Adrenal gland (tissue), 5 donors: ENCODE results near the gene SLC44A2.

Source experiments
- CTCF ChIP-seq, 6 experiments: fragments of 450-650 bp in 4 of 6; fragments of 200-600 bp in 2 of 6; sonication (generic) in 1 of 6; IDR thresholded peaks; 1 replicate in 5 of 6; 2 replicates in 1 of 6; pipeline versions ENCODE4 v1.5.1 to v1.8.0; 2016 to 2021; ENCODE audit warnings: antibody characterized with exemption in 6 of 6, mild to moderate bottlenecking in 2 of 6, moderate library complexity in 1 of 6
- POLR2A ChIP-seq, 2 donors: fragments of 450-650 bp; IDR thresholded peaks; one replicate each; pipeline ENCODE4 v1.6.1; 2017; ENCODE audit warnings: antibody characterized with exemption in 2 of 2, mild to moderate bottlenecking in 2 of 2, moderate library complexity in 1 of 2
- donor health status: DM: no; HTN: no; CAD: no.

GRCh38 chr19:10654610-10655456, 29.5 kb downstream of the SLC44A2 start:
- TF ChIP-seq CTCF (IDR thresholded peaks at IDR 0.05) (no peak), POLR2A (IDR thresholded peaks at IDR 0.05) (no peak)
